Measurements from ENCODE around the gene CCNI.

Gene CCNI

GRCh38 chr4:77001907-77002306 is 73.9 kb downstream of the CCNI start:
- DNase-seq = no peak

GRCh38 chr4:76998251-76998901 is 77.4 kb downstream of the CCNI start:
- DNase-seq = no peak

- DNase-seq = no peak
Measured at GRCh38 chr4:76997532-76997931, 78.3 kb downstream of the CCNI start.

Measured in activated CD8-positive, alpha-beta memory T cell treated with anti-CD3 and anti-CD28 coated beads, Interleukin-2, amount 50 U/mL, for 48 hours (primary cell).